OCI-LY1 (cell line): ENCODE data around the gene GNG7.
"Not testable (repeated sequence)": the region's sequence is repeated elsewhere in the genome, so short reads cannot be mapped to it uniquely, and the experiment has no call there.

Experiments
- H2AFZ ChIP-seq: fragments of 200-600 bp; sonication (generic), shearing (Covaris generic); 2 replicates; pipeline ENCODE4 v1.6.0; 2014; ENCODE audit warnings: antibody characterized with exemption, mild to moderate bottlenecking, low read length
- H3F3A ChIP-seq: fragments of 200-600 bp; sonication (generic), shearing (Covaris generic); 2 replicates; pipeline ENCODE4 v1.6.0; 2014; ENCODE audit warnings: mild to moderate bottlenecking, antibody characterized with exemption, low read length, moderate library complexity; ENCODE audit not compliant: insufficient read depth
- H3K27ac ChIP-seq: fragments of 200-600 bp; sonication (generic); 2 replicates; pipeline ENCODE4 v1.5.1; 2014; ENCODE audit warnings: low read length, mixed run types, mild to moderate bottlenecking, low read depth; ENCODE audit not compliant: poor library complexity, severe bottlenecking
- H3K27me3 ChIP-seq: fragments of 200-600 bp; sonication (generic); 2 replicates; pipeline ENCODE4 v1.6.0; 2014; ENCODE audit warnings: antibody characterized with exemption, mild to moderate bottlenecking, low read length, moderate library complexity; ENCODE audit not compliant: insufficient read depth
- H3K36me3 ChIP-seq: fragments of 200-600 bp; sonication (generic); 2 replicates; pipeline ENCODE4 v1.6.1; 2014; ENCODE audit warnings: mild to moderate bottlenecking, antibody characterized with exemption, low read length, moderate library complexity, mixed read lengths; ENCODE audit not compliant: insufficient read depth
- H3K4me1 ChIP-seq: fragments of 200-600 bp; sonication (generic); 2 replicates; pipeline ENCODE4 v1.5.1; 2014; ENCODE audit warnings: mild to moderate bottlenecking, low read length, moderate library complexity; ENCODE audit not compliant: insufficient read depth, severe bottlenecking
- H3K4me2 ChIP-seq: fragments of 200-600 bp; sonication (generic), shearing (Covaris generic); 2 replicates; pipeline ENCODE4 v1.6.1; 2014; ENCODE audit warnings: low read length
- H3K4me3 ChIP-seq: fragments of 200-600 bp; sonication (generic); 2 replicates; pipeline ENCODE4 v1.5.1; 2014; ENCODE audit warnings: low read length, low read depth, mild to moderate bottlenecking, mixed read lengths; ENCODE audit not compliant: poor library complexity, severe bottlenecking
- H3K79me2 ChIP-seq: fragments of 200-600 bp; shearing (Covaris generic); 2 replicates; pipeline ENCODE4 v1.6.1; 2016; ENCODE audit warnings: mixed run types, low read length, mixed read lengths; ENCODE audit not compliant: insufficient read depth
- H3K9ac ChIP-seq: fragments of 200-600 bp; sonication (generic), shearing (Covaris generic); 2 replicates; pipeline ENCODE4 v1.6.1; 2014; ENCODE audit warnings: mild to moderate bottlenecking, low read length, mixed read lengths
- H3K9me2 ChIP-seq: fragments of 200-600 bp; sonication (generic), shearing (Covaris generic); 2 replicates; pipeline ENCODE4 v1.6.1; 2014; ENCODE audit warnings: low read depth, mild to moderate bottlenecking, low read length, mixed read lengths
- H3K9me3 ChIP-seq: fragments of 200-600 bp; shearing (Covaris generic); 2 replicates; pipeline ENCODE4 v1.6.1; 2014; ENCODE audit warnings: low read length, mixed read lengths
- H4K20me1 ChIP-seq: fragments of 200-600 bp; sonication (generic), shearing (Covaris generic); 2 replicates; pipeline ENCODE4 v1.6.0; 2016; ENCODE audit warnings: mild to moderate bottlenecking, low read length; ENCODE audit not compliant: insufficient read depth
- CTCF ChIP-seq: fragments of 200-600 bp; sonication (generic), shearing (Covaris generic); IDR thresholded peaks from 2 replicates; pipeline ENCODE4 v1.5.1; 2017; ENCODE audit warnings: mild to moderate bottlenecking, antibody characterized with exemption, low read length, moderate library complexity, mixed read lengths
- EZH2 ChIP-seq: fragments of 200-600 bp; sonication (generic), shearing (Covaris generic); IDR thresholded peaks from 2 replicates; pipeline ENCODE4 v1.8.0; 2017; ENCODE audit warnings: borderline replicate concordance, mixed run types, mild to moderate bottlenecking, antibody characterized with exemption, low read length, moderate library complexity, mixed read lengths

Gene GNG7

GRCh38 chr19:2469102-2469914, 233.2 kb downstream of the GNG7 start:
- no peaks in the 10 kb centered on the region for H4K20me1 ChIP-seq
- H3K79me2 ChIP-seq: no peaks in the 10 kb centered on the region
- H3K36me3 ChIP-seq: no peaks in the 10 kb centered on the region
- H3K9ac ChIP-seq: no peak overlapping the region
- no peak overlapping the region for H3K4me3 ChIP-seq
- H2AFZ ChIP-seq: no peak overlapping the region
- H3K9me3 ChIP-seq: no peaks in the 10 kb centered on the region
- no peaks in the 10 kb centered on the region for H3F3A ChIP-seq
- H3K9me2 ChIP-seq: no peaks in the 10 kb centered on the region
- H3K27me3 ChIP-seq: no peaks in the 10 kb centered on the region; the same call in 1 of the 2 replicates
- TF ChIP-seq EZH2: no peak
- no peak for TF ChIP-seq CTCF
- no peak overlapping the region for H3K27ac ChIP-seq
- H3K4me2 ChIP-seq: no peak overlapping the region
- H3K4me1 ChIP-seq: peaks cover 5% of the 10 kb centered on the region

- no peak overlapping the region for H3K4me2 ChIP-seq
- no peaks in the 10 kb centered on the region for H4K20me1 ChIP-seq
- no peaks in the 10 kb centered on the region for H3K36me3 ChIP-seq
- H3K9me3 ChIP-seq: no peaks in the 10 kb centered on the region
- H3K27me3 ChIP-seq: no peaks in the 10 kb centered on the region; the same call in 1 of the 2 replicates
- H3K4me3 ChIP-seq: no peak overlapping the region
- H3K27ac ChIP-seq: no peak overlapping the region
- TF ChIP-seq CTCF (no peak), EZH2 (no peak)
- peaks cover 5% of the 10 kb centered on the region for H3K4me1 ChIP-seq
- no peaks in the 10 kb centered on the region for H3K79me2 ChIP-seq
- no peaks in the 10 kb centered on the region for H3K9me2 ChIP-seq
- H2AFZ ChIP-seq: no peak overlapping the region
- H3F3A ChIP-seq: peaks cover 2% of the 10 kb centered on the region; the same call in 1 of the 2 replicates
- no peak overlapping the region for H3K9ac ChIP-seq
Observed at GRCh38 chr19:2468596-2468995, 233.9 kb downstream of the GNG7 start.

- peaks cover 6% of the 10 kb centered on the region; the same call in 1 of the 2 replicates for H3F3A ChIP-seq
- no peaks in the 10 kb centered on the region for H4K20me1 ChIP-seq
- H3K4me1 ChIP-seq: peaks cover 22% of the 10 kb centered on the region
- H3K9me2 ChIP-seq: no peaks in the 10 kb centered on the region
- H2AFZ ChIP-seq: no peak overlapping the region
- TF ChIP-seq EZH2: no peak
- TF ChIP-seq CTCF: no peak
- H3K27ac ChIP-seq: no peak overlapping the region
- H3K9ac ChIP-seq: no peak overlapping the region
- no peaks in the 10 kb centered on the region for H3K9me3 ChIP-seq
- no peaks in the 10 kb centered on the region for H3K36me3 ChIP-seq
- H3K79me2 ChIP-seq: no peaks in the 10 kb centered on the region
- no peak overlapping the region for H3K4me2 ChIP-seq
- H3K27me3 ChIP-seq: 0 out of 2 replicates have a peak, but pooled peaks cover 5% of the 10 kb centered on the region
- no peak overlapping the region for H3K4me3 ChIP-seq
Observed at GRCh38 chr19:2464389-2464788, 238.1 kb downstream of the GNG7 start.

- not testable (repeated sequence) for H3K9me2 ChIP-seq, H2AFZ ChIP-seq, H3K27me3 ChIP-seq, H3K9ac ChIP-seq, H4K20me1 ChIP-seq, H3K4me2 ChIP-seq, H3K27ac ChIP-seq, H3K79me2 ChIP-seq, H3K4me3 ChIP-seq, H3K36me3 ChIP-seq, H3F3A ChIP-seq, H3K9me3 ChIP-seq
- H3K4me1 ChIP-seq: peaks cover 20% of the 10 kb centered on the region
Observed at GRCh38 chr19:2463694-2464093, 238.8 kb downstream of the GNG7 start.
